CD4-positive, alpha-beta T cell (primary cell): ENCODE data around the gene OTX1. TPM values are rescaled to one million over a fixed set of nuclear protein-coding genes. Genes with fewer than 3 reads are reported as not detected.
A peak's percentile ranks its signal among the peaks of the same experiment; 100 is the strongest.

Source experiments
- ATAC-seq: fragments of 200-7000 bp; cut with Tn5 transposase; one replicate; pipeline ENCODE4 v1.10.0; 2022; ENCODE audit warnings: mild to moderate bottlenecking; ENCODE audit not compliant: poor library complexity
- CTCF ChIA-PET: fragments of 350-600 bp; sonication (Branson Sonifier 250); formaldehyde crosslinking; loops from one replicate; lab custom pipeline; 2021; ENCODE audit warnings: antibody characterized with exemption, inconsistent platforms; lab: Charles Lee
- POLR2A ChIA-PET: fragments of 350-600 bp; sonication (Branson Sonifier 250); formaldehyde crosslinking; loops from one replicate; lab custom pipeline; 2021; ENCODE audit warnings: antibody characterized with exemption, inconsistent platforms; lab: Charles Lee
- DNase-seq, 14 experiments: peaks; one replicate each; pipeline ENCODE4 v3.0.0-alpha.2; 2013 to 2020; ENCODE audit warnings: mixed read lengths in 2 of 14
- H3K27ac ChIP-seq, 2 donors: one replicate each; pipeline versions ENCODE4 v1.5.1 to v1.7.0; 2013; ENCODE audit warnings: low read length in 2 of 2, low read depth in 1 of 2, mild to moderate bottlenecking in 1 of 2
- H3K27me3 ChIP-seq, 2 experiments: 1 replicate in 1 of 2; 2 replicates in 1 of 2; pipeline versions ENCODE4 v1.6.1 to v1.7.0; 2013; ENCODE audit warnings: low read length in 2 of 2, control low read depth in 1 of 2, mild to moderate bottlenecking in 1 of 2, moderate library complexity in 1 of 2; ENCODE audit not compliant: insufficient read depth in 2 of 2, control insufficient read depth in 1 of 2
- H3K36me3 ChIP-seq: one replicate; pipeline ENCODE4 v1.6.1; 2013; ENCODE audit warnings: low read length, control low read depth; ENCODE audit not compliant: insufficient read depth
- H3K4me1 ChIP-seq: one replicate; pipeline ENCODE4 v1.6.1; 2013; ENCODE audit warnings: low read length, control low read depth; ENCODE audit not compliant: insufficient read depth
- H3K4me3 ChIP-seq: one replicate; pipeline ENCODE4 v1.5.1; 2013; ENCODE audit warnings: mild to moderate bottlenecking, low read length, moderate library complexity
- H3K9me3 ChIP-seq, 2 experiments: 1 replicate in 1 of 2; 2 replicates in 1 of 2; pipeline versions ENCODE4 v1.6.1 to v1.7.0; 2013; ENCODE audit warnings: low read length in 2 of 2, mild to moderate bottlenecking in 2 of 2, control low read depth in 1 of 2, moderate library complexity in 1 of 2; ENCODE audit not compliant: control insufficient read depth in 1 of 2, insufficient read depth in 1 of 2
- H3K27ac Mint-ChIP-seq: one replicate; pipeline ENCODE4 v1.8.0; 2020; ENCODE audit warnings: mixed read lengths
- H3K27me3 Mint-ChIP-seq: one replicate; pipeline ENCODE4 v1.8.0; 2021; ENCODE audit warnings: mixed read lengths
- H3K36me3 Mint-ChIP-seq: one replicate; pipeline ENCODE4 v1.8.0; 2021; ENCODE audit warnings: low read depth, mixed read lengths
- H3K4me1 Mint-ChIP-seq: one replicate; pipeline ENCODE4 v1.8.0; 2021; ENCODE audit warnings: low read depth, mixed read lengths
- H3K4me3 Mint-ChIP-seq: one replicate; pipeline ENCODE4 v1.8.0; 2020; ENCODE audit warnings: mild to moderate bottlenecking, mixed read lengths
- H3K9me3 Mint-ChIP-seq: one replicate; pipeline ENCODE4 v1.8.0; 2020; ENCODE audit warnings: mixed read lengths
- CTCF ChIP-seq: fragments of 200-600 bp; IDR thresholded peaks from one replicate; pipeline ENCODE4 v1.8.0; 2022; ENCODE audit warnings: antibody characterized with exemption, mild to moderate bottlenecking
- intact Hi-C, 2 experiments: fragments of 100-400 bp; cut with DNase I in 1 of 2; cut with micrococcal nuclease in 1 of 2; formaldehyde crosslinking; loops; one replicate each; pipeline versions ENCODE4 v1.15.1 to v1.9.0; 2023 to 2025; cut with DNase I, micrococcal nuclease
- total RNA-seq, 174 experiments: library from RNA in 2 of 174; stranded (reverse) in 2 of 174; gene quantifications; one replicate each; pipeline ENCODE4 v1.2.3 and lab custom pipeline; 2021 to 2026

The OTX1 gene
- total RNA-seq, 2 experiments from 2014 or later = not detected

GRCh38 chr2:63051795-63052333 lies 1.2 kb downstream of the OTX1 start:
- no peak for TF ChIP-seq CTCF
- intact Hi-C loops = no loop called here
- Mint-ChIP-seq H3K9me3 (no peaks in the 10 kb centered on the region), H3K27ac (no peak overlapping the region), H3K4me3 (peak overlapping the region; percentile 62), H3K27me3 (peaks cover 83% of the 10 kb centered on the region), H3K4me1 (peaks cover 69% of the 10 kb centered on the region), H3K36me3 (peaks cover 4% of the 10 kb centered on the region)
- no peak overlapping the region for H3K4me3 ChIP-seq
- peaks cover 90% of the 10 kb centered on the region for H3K4me1 ChIP-seq
- H3K27me3 ChIP-seq = peaks cover 81 to 94% of the 10 kb centered on the region in 2 experiments
- ATAC-seq (no peak), DNase-seq (no peak)
- no peaks in the 10 kb centered on the region for H3K36me3 ChIP-seq
- H3K27ac ChIP-seq = no peak overlapping the region
- ChIA-PET CTCF (no interaction called here), POLR2A (no interaction called here)
- H3K9me3 ChIP-seq = peaks cover 0 to 78% of the 10 kb centered on the region in 2 experiments

GRCh38 chr2:63052411-63053080 lies 1.9 kb downstream of the OTX1 start:
- Mint-ChIP-seq H3K9me3 (no peaks in the 10 kb centered on the region), H3K4me1 (peaks cover 71% of the 10 kb centered on the region), H3K36me3 (peaks cover 4% of the 10 kb centered on the region), H3K4me3 (peak overlapping the region; percentile 23), H3K27ac (no peak overlapping the region), H3K27me3 (peaks cover 84% of the 10 kb centered on the region)
- DNase-seq (no peak), ATAC-seq (no peak)
- Histone ChIP-seq H3K9me3 (peaks cover 0 to 78% of the 10 kb centered on the region in 2 experiments), H3K4me3 (no peak overlapping the region), H3K27me3 (peaks cover 82 to 93% of the 10 kb centered on the region in 2 experiments), H3K36me3 (no peaks in the 10 kb centered on the region), H3K4me1 (peaks cover 92% of the 10 kb centered on the region), H3K27ac (no peak overlapping the region)
- ChIA-PET POLR2A (no interaction called here), CTCF (no interaction called here)
- TF ChIP-seq CTCF = no peak
- intact Hi-C loops = no loop called here

GRCh38 chr2:63053081-63053888 lies 2.7 kb downstream of the OTX1 start:
- intact Hi-C loops = no loop called here

More at GRCh38 chr2:63053081-63053888, 2.7 kb downstream of the OTX1 start:
- Mint-ChIP-seq H3K27me3 (peaks cover 86% of the 10 kb centered on the region), H3K9me3 (no peaks in the 10 kb centered on the region), H3K27ac (no peak overlapping the region), H3K36me3 (peaks cover 4% of the 10 kb centered on the region), H3K4me3 (peak overlapping the region; percentile 25), H3K4me1 (peaks cover 74% of the 10 kb centered on the region)
- POLR2A ChIA-PET = no interaction called here
- ATAC-seq (no peak), DNase-seq (no peak)
- Histone ChIP-seq H3K4me1 (peaks cover 92% of the 10 kb centered on the region), H3K27ac (no peak overlapping the region), H3K27me3 (peaks cover 82 to 93% of the 10 kb centered on the region in 2 experiments), H3K4me3 (no peak overlapping the region), H3K9me3 (peaks cover 0 to 78% of the 10 kb centered on the region in 2 experiments), H3K36me3 (no peaks in the 10 kb centered on the region)
- no peak for TF ChIP-seq CTCF
- CTCF ChIA-PET = no interaction called here
